HG03354 (cell line): ENCODE measurements around the gene PLEKHA1.

Experiments
- ATAC-seq: cut with Tn5 transposase; IDR thresholded peaks from one replicate; pipeline ENCODE4 v1.9.1; 2021; ENCODE audit warnings: mild to moderate bottlenecking; ENCODE audit not compliant: unreplicated experiment, poor library complexity, severe bottlenecking

The PLEKHA1 gene

DNA sequence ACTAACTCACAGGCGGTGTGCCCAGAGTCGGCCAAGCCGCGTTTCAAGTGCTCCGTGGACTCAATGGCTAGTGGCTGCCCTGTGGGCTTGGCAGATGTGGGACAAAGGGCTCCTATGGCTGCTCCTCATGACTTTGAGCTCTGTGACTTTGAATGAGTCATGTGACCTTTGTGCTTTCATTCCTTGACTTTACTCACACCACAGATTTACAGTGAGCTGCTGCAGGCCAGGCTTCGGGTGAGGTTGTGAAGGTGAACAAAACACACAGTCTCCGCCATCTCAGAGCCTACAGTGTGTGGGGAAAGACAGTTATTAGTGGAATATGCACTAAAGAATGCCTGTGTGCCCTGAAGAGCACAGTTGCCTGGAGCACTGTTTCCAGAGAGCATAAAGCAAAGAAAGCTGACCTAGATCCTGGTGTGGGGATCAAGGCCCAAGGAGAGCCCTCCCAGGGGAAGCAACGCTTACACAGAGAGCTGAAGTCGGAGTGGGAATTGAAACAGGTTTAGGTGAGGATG lies 29.7 kb upstream of the PLEKHA1 start:
- ATAC-seq, result no peak

DNA sequence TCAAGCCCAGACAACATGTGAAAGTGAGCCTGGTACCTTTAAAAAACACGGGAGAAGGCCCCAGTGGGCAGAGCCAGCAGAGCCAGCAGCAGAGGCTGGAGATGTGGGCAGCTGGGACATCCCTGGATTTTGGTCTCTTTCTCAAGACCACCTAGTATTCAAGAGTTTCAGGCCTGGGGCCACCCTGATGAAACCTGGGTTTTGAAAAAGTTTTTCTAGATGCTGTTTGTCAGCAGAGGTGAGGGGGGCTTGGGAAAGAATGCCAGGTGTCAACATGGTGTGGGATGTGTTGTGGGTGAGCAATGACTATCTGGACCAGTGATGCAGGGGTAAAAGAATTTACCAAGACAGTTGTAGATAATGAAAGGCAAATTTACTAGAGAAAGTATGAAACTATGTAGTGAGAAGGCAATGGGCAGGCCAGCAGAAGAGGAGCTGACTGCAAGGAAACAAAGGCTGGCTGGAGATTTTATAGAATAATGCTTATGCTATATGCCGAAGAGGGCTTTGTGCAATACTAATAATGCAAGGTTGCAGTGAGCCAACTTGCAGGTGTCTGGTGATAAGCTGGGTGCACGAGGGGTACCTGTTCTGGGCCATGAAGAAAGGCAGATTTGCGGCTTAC lies 28.1 kb upstream of the PLEKHA1 start:
- no peak for ATAC-seq

DNA sequence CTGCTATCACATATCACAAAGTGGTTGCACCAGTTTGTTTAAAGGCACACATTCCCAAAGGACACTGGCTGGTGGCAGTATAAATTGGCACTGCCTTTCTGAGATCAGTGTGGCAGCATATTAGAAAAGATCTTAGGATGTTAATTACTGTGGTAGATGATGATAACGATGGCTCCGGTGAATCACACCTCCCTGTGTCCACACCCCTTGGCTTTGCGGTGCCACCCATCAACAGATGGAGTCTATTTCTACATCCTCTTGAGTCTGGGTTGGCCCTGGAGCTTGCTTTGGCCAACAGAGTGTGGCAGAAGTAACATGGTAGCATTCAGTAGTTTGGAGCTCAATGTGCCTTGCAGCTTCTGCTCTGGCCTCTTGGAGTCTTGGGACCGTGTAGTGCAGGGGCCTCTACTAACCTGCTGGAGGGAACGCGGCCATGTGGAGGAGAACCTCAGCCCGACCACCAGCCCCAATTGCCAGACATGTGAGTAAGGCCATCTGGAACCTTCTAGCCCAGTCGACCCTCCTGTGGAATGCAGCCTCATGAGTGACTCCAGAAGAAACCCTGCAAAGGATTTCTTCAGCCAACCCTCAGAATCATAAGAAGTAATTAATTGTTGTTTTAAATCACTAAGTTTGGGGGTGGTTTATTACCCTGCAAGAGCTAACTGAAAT lies 27.2 kb upstream of the PLEKHA1 start:
- no peak for ATAC-seq

DNA sequence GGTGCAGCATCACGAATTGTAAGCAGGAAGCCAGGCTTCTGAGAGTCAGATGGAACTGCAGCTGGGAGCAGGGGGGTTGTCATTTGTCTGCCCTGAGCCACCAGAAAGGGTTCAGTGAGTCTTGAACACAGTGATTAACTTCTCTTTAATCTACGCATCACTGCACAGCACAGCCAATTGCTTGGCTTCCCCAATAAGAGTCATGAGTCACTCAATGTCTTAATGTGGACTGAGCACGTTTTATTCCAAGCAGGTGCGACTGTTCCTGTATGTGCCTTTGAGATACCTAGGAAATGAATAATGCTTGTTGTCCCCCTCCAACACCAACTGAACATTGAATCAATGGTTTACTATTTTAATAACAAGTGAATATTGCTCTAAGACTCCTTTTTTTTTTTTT lies 26.0 kb upstream of the PLEKHA1 start:
- ATAC-seq, result no peak

DNA sequence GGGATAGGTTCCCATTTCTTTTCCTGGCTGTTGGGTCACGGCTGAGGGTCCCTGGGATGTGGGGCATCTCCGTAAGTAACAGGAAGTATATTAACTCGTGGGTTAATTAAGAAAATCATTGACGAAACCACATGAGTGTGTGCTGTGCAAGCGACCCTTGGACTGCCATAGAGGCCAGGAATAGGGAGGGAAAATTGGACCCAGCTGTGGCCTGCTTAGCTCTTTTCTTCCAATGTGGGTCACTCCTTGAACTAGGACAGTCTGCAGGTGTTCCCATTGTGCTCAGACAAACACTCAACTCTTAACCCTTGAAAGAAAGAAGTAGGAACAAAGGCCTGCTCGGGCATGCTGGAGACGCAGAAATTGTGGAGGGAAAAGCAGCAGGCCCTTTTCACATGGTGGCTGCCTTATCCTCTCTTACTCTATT lies 25.6 kb upstream of the PLEKHA1 start:
- no peak for ATAC-seq

DNA sequence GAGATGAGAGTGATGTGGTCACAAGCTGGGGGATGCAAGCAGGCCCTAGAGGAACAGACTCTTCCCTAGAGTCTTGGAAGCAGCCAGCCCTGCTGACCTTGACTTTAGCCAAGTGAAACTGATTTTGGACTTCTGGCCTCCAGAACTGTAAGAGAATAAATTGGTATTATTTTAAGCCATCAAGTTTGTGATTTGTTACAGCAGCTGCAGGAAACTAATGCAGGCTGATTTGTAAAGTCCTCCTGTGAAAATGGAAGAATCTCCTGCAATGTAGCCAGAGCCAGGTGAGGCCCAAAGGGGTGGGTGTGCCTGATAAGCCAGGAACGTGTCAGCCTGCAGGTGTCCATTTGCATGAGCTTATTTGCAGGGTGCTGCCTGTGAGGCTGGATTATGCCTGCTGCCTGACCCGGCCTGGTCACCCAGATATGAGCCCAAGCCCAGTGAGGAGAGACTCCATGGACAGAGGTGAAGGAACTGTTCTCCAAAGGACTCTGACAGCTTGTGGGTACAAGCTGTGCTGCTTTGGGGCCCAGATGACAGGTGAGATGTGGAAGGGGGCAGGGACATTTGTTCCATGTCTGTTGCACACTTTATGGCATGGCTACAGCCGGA lies 24.6 kb upstream of the PLEKHA1 start:
- no peak for ATAC-seq

DNA sequence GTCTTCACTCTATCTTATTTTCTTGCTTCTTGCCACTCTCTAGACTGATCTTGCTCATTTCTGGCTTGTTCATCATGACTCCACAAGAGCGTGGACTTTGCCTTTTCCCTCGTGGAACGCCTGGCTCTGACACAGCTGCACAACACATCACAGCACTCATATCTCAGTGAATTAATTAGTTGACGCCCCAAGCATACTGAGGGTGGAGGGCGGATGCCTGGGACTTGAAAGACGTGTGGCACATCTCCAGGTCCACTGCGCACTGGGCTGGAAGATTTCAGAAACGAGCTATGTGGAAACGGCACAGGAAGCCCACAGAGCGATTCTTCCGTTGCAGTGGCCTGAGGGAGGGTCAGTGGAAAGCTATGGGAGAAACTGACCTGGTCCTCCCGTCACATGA lies 23.6 kb upstream of the PLEKHA1 start:
- no peak for ATAC-seq

DNA sequence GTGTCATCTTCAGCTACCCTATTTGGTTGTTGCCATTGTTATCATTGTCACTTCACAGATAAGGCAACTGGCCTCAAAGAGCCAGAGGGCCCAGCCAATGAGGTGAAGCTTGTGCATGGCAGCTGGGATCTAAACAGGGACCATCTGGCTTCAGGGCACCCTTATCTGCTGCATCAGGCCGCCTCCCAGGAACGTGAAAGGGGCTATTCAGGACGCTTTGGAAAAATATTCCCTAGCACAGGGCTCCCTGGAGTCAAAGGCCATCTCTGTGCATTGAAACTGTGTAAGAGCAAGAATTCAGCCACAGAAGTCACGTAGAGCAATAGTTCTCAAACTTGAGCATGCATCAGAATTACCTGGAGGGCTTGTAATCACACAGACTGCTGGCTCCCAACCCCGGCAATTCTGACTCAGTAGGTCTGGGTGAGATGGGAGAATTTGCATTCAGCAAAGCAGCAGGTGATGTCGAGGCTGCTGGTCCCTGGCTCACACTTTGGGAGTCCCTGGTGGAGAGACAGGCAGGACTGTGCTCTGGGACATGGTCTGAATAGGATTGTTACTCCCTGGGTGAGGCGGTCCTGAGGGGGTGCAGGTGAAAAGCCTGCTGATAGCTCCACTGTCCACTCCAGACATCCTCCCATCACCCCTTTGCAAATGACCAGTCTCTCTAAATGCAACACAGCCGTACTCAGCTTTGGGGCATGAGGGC lies 21.5 kb upstream of the PLEKHA1 start:
- no peak for ATAC-seq

DNA sequence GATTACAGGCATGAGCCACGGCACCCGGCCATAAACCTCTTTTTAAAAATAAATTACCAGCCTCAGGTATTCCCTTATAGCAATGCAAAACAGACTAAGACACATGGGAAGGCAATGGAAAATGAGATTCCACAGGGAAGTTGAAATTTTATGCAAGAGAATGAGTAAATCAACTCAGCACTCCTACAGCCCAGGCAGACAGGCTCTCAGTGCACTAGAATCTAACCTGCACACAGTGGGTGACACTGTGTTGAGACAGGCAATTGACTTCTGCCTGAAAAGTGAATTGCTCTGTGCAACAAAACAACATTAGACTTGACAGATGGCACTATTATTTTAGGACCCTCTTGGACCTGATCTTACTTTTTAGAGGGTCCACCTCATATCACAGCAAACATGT lies 20.1 kb upstream of the PLEKHA1 start:
- no peak for ATAC-seq

DNA sequence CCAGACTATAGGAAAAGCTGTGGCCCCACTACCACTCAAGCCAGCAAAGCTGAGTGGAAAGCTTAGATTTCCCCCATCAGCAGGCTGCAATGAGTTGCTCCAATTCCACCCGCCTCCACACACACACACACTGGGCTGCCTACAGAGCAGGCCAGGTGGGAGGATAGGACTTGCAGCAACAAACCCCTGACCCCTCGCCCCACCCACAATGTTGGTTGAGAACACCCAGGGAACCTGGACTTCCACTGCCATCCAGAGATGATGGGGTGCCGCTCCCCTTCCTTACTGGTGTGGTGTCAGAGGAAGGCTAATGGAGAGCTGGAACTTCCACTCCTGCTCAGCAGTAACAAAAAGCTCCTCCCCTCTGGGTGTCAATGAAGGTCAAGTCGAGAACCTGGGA lies 16.8 kb upstream of the PLEKHA1 start:
- no peak for ATAC-seq

DNA sequence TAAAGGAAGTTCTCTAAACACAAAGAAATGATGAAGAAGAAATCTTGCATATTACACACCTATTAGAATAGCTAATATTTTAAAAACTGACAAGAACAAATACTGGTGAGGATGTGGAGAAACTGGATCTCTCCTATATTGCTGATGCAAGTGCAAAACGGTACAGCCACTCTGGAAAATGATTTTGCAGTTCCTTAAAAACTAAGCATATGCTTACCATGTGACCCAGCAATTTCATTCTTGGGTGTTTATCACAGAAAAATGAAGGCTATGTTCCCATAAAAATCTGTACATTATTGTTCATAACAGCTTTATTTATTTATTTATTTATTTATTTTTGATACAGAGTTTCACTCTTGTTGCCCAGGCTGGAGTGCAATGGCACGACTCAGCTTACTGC lies 14.9 kb upstream of the PLEKHA1 start:
- no peak for ATAC-seq

DNA sequence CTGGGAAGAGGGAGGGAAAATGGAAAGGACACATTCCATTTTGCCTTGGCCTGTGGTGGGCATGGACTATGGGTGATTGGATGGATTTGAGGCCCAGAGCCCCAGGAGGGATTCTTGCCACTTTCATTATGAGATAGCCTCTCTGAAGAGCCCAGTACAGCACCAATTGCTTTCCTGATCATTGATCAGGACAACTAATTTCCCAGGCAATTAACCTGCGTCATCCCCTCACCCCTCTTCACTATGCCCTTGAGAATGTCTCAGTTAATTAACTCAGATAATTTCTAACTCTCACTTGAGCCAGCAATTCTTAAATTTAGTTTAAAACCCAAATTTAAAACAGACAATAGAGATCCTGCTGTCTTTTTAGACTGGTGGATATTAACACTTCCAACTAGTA lies 13.5 kb upstream of the PLEKHA1 start:
- no peak for ATAC-seq

DNA sequence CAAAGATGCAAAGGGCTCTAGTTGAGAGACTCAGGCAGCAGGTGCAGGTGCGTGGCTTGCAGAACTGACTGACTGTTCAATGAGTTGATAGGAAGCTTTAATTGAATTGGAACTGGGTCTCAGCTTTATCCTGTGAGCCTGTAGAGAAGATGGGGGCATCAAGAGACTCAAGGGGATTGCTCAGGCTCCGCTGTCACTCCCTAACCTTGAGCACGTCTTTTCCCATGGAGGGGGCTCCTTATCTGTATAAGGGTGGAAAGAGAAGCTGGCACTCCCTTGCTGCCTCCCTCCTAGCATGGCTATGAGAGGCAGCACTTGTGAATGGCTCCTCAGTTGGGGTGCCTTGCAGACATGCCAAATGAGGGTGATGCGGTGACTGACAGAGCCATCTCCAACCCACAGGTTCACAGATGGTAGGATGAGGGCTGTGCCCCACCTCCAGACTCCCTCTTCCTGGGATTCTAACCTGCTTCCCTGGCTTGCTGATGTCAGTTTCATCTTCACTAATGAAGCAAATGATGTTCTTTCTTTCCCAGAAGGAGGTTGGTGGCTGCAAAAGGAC lies 12.4 kb upstream of the PLEKHA1 start:
- no peak for ATAC-seq

DNA sequence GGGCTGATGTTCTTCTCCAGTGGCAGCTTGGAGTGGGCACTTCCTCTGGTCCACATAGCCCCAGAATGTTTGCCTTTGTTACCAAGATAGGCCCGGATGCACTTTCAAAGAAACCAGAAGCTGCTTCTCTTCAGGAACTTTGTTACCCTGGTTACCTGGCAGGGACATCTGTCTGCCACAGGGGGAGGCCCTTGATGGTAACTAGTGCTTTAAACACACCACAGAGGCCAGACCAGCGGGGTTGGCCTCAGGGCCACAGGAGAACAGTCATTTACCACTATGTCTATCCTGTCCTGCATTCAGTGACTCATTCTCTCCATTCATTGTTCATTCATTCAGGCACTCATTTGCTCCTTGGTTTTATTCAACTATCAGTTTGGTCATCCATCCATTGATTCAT lies 11.9 kb upstream of the PLEKHA1 start:
- no peak for ATAC-seq

DNA sequence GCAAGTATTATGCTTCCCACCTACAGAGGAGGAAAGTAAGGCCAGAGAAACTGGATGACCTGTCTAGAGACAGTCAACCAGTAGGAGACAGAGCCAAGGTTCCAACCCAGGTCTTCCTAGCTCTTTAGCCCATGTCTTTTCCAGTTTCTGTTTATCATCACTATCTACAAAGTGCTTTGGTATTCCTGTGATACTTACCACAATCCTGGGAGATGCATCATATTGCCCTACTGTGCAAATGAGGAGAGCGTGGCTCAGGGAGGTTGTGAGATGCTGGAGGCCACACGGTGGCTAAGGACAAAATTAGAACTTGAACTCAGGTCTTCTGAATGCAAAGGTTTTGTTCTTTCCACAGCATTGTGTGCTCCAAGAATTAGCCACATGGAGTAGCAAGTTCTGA lies 11.2 kb upstream of the PLEKHA1 start:
- ATAC-seq, result no peak

DNA sequence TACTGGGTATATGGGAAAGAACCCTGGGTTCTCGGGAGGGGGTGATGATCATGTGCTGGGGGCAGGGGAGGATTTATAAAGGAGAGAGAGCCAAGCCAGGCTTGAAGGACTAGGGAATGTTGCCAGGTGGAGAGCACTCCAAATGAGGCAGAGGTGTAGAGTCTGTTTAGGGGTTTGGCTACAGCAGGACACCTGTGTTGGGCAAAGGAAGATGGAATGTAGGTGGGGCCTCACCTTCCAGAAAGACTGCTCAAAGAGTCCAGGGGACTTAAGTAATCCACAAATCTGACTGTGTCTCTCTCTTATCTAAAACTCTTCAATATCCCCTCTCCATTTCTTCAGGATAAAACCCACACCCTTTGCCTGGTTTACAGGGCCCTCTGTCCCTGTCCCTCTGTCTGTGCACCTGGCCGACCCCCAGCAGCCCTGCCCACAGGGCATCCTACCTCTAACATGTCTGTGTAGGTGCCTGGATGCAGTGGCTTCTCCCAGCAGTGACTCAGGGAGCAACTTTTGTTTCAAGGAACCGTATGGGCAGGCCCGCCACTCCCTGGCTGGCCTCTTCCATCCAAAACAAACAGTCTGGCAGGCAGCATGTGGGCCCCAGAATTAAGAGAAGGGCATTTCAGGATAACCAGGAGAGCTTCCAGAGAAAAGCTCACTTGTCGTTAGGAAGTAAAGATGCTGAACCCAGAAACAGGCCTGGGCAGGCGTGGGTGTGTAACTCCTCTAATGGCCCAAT lies 10.6 kb upstream of the PLEKHA1 start:
- ATAC-seq, result no peak

DNA sequence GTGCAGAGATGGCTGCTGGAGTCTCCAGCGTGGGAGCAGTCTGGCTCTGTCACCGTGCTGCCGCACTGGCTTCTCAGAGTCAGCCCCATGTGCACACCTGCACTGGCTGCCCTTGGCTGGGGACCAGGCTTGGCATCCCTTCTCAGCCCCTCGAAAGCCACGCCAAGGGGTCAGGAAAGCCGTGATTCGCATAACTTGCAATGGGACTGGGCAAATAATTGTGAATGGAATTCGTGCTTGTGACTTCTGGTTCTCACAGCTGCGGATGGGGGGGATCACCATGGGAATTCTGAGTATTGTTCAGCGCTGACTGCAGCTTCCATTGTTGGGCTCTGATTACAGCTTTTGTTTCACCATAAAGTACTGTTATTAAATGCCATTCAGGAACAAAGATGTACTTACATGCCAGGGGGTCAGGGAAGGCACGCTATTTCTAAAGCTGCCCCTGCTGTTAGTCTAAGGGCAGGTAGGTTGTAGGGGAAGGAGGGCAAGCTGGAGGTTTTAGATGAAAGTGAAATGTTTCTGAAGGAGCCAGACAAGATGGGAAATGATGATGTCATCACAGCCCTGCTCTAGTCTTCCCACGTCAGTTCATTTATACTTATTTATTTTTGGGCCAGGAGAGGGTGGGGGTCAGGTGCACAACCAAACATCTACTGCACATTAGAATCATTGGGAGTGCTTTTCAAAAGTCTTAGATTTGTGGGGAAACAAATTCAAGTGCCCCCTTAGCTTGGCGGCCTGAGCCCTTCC lies 5.8 kb upstream of the PLEKHA1 start:
- ATAC-seq, result no peak

DNA sequence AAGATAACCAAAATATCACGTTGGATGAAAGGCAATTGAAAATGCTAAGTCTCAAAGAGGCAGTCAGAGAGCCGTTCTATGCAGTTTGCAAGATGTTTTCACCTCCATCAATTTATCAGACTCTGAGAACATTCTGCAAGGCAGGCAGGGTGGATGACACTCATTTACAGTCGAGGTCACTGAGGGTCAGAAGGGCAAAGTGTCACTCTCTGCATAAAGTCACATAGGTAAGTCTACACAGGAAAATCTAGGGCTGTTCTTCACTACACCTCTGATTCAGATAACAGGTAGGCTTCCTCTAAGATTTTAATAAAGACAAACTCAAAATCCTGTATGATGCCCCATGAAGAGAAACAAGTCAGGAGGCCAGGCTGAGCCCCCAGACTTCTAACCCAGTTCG lies 1.4 kb upstream of the PLEKHA1 start:
- ATAC-seq, result no peak

DNA sequence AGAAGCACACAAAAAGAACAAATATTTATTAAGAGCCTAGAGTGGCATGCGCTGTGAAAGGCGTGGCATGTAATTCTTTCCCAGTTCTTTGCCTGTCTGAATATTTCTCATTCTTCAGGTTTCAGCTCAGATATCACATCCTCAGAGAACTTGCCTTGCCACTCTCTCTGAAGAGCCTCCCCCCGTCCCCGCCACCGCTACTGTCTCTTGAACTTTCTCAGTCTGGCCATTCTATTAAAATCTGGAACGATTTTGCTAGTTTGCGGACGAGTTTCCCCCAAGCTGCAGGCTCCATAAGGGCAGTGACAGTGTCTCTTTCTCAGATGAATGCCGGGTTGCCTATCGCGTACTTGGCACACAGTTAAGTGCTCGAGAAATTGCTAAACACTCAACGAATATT lies 787 bp upstream of the PLEKHA1 start:
- ATAC-seq, result no peak
